ENCODE data around the gene SBDS. TPM values are rescaled to one million over a fixed set of nuclear protein-coding genes. Genes with fewer than 3 reads are reported as not detected.
"Not testable (repeated sequence)": the region's sequence is repeated elsewhere in the genome, so short reads cannot be mapped to it uniquely, and the experiment has no call there.

Gene SBDS
- total RNA-seq, 4 donors from 2014 or later, result 62.3 to 111 (median 70.7) TPM

DNA sequence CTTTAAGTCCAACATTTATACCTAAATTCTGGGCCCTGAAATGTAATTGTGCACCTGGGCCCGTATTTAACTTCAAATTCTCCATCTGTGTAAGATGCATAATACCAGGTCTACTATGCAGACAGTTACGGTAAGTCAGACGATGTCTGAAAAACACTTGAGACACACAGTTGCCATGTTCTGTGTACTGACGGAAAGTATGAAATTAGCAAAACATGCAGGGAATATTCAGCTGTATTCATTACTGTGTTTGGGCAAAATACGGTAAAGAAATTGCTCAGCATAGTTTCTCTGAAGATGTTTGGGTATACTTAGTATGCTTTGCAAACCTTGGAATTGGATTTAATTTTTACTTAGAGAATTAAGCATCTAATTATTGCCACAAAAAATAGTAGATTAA lies 17.1 kb downstream of the SBDS start:
- H3K4me1 ChIP-seq, H3K27ac ChIP-seq, DNase-seq, H3K36me3 ChIP-seq, H3K27me3 ChIP-seq, H3K4me3 ChIP-seq: not testable (repeated sequence)
- peaks cover 0 to 14% (median 3%) of the 10 kb centered on the region in 4 donors for H3K9me3 ChIP-seq

DNA sequence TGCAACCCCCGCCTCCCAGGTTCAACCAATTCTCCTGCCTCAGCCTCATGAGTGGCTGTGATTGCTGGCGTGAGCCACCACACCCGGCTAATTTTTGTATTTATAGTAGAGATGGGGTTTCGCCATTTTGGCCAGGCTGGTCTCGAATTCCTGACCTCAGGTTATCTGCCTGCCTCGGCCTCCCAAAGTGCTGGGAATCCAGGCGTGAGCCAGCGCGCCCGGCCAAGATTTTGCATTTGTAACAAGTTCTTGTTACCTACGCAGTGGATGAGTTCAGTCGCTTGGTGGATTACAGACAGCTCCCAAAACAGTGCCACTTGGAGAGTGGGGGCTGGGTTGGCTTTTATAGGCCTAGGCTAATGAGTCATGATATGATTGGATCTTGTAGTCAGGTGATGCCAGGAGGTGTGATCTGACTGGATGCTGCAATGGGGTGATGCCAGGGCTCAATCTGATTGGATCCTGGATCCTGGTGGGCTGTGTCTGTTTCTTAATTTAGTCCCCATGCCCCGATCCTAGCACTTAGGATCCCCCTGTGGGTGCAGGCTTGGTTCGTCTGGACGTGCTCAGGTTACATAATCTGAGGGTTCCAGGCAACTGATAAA lies 20.3 kb downstream of the SBDS start:
- H3K4me1 ChIP-seq, result peaks cover 0 to 5% (median 0%) of the 10 kb centered on the region in 4 donors
- no peak overlapping the region for H3K27ac ChIP-seq
- TF ChIP-seq, protein P1, sequence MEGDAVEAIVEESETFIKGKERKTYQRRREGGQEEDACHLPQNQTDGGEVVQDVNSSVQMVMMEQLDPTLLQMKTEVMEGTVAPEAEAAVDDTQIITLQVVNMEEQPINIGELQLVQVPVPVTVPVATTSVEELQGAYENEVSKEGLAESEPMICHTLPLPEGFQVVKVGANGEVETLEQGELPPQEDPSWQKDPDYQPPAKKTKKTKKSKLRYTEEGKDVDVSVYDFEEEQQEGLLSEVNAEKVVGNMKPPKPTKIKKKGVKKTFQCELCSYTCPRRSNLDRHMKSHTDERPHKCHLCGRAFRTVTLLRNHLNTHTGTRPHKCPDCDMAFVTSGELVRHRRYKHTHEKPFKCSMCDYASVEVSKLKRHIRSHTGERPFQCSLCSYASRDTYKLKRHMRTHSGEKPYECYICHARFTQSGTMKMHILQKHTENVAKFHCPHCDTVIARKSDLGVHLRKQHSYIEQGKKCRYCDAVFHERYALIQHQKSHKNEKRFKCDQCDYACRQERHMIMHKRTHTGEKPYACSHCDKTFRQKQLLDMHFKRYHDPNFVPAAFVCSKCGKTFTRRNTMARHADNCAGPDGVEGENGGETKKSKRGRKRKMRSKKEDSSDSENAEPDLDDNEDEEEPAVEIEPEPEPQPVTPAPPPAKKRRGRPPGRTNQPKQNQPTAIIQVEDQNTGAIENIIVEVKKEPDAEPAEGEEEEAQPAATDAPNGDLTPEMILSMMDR (IDR thresholded peaks at IDR 0.05), result no peak
- no peak for TF ChIP-seq POLR2A (IDR thresholded peaks at IDR 0.05)
- peak in 1 of 3 donors; percentile 26 for DNase-seq
- no peaks in the 10 kb centered on the region for H3K27me3 ChIP-seq
- no peaks in the 10 kb centered on the region for H3K36me3 ChIP-seq
- no peak overlapping the region for H3K4me3 ChIP-seq
- peaks cover 0 to 4% (median 2%) of the 10 kb centered on the region in 4 donors for H3K9me3 ChIP-seq

DNA sequence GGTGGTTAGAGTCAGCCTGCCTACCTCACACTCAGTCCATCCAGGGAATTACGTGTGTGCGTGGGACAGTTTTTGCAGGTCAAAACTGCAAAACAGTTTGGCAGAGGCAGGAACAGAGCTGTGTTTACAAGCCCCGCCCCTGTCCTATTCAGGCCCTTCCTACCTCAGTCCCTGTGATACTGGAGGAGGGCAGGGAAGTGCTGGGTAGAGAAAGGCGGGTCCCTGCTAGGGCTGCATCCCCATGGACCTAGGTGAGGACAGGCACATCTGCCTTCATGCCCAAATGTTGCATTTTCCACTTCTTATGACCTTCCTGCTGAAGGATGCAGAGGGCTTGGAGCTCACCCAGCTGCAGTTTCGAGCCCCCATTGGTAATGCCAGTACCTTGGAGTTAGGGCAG lies 25.1 kb downstream of the SBDS start:
- DNase-seq, result peak in 2 of 3 donors; percentile 41 to 43
- peaks cover 0 to 5% (median 0%) of the 10 kb centered on the region in 4 donors for H3K4me1 ChIP-seq
- TF ChIP-seq, protein P1 (IDR thresholded peaks at IDR 0.05), result no peak
- TF ChIP-seq POLR2A (IDR thresholded peaks at IDR 0.05), result no peak
- no peaks in the 10 kb centered on the region for H3K36me3 ChIP-seq
- no peaks in the 10 kb centered on the region for H3K9me3 ChIP-seq
- H3K27ac ChIP-seq, result no peak overlapping the region
- H3K27me3 ChIP-seq, result no peaks in the 10 kb centered on the region
- H3K4me3 ChIP-seq, result no peak overlapping the region

DNA sequence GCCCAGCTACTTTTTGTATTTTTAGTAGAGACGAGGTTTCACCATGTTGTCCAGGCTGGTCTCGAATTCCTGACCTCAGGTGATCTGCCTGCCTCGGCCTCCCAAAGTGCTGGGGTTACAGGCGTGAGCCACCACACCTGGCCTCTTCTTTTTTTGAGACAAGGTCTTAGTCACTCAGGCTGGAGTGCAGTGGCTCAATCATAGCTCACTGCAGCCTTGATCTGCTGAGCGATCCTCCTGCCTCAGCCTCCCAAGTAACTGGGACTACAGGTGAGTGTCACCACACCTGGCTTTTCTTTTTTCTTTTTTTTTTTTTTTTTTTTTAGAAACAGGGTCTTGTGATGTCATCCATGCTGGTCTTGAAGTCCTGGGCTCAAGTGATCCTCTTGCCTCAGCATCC lies 26.4 kb downstream of the SBDS start:
- DNase-seq, result peak in 2 of 3 donors; percentile 3 to 15
- H3K27ac ChIP-seq, result not testable (repeated sequence)

DNA sequence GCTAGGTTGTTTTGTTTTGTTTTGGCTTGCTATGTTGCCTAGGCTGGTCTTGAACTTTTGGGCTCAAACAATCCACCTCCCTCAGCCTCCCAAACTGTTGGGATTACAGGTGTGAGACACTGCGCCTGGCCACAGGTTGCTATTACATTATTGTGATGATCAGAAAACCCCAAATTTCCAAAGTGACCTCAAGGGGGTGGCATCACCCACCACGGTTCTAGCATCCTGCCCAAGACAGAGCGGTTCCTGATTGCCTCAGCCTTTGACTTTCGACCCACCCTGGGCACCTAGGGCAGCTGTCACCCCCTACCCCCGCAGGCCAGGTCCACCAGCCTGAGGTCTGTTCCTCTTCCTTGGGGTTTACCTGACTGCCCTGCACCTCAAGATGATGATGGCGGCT lies 28.4 kb downstream of the SBDS start:
- H3K4me3 ChIP-seq, result no peak overlapping the region
- peaks cover 0 to 5% (median 0%) of the 10 kb centered on the region in 4 donors for H3K4me1 ChIP-seq
- peak in 1 of 3 donors; percentile 27 for DNase-seq
- no peaks in the 10 kb centered on the region for H3K27me3 ChIP-seq
- no peaks in the 10 kb centered on the region for H3K36me3 ChIP-seq
- no peaks in the 10 kb centered on the region for H3K9me3 ChIP-seq
- no peak overlapping the region for H3K27ac ChIP-seq
- TF ChIP-seq POLR2A (IDR thresholded peaks at IDR 0.05), result no peak
- TF ChIP-seq, protein P1 (IDR thresholded peaks at IDR 0.05), result no peak

More for the DNA sequence above, 26.4 kb downstream of the SBDS start:
- not testable (repeated sequence) for H3K27me3 ChIP-seq, H3K36me3 ChIP-seq, H3K9me3 ChIP-seq, H3K4me1 ChIP-seq, H3K4me3 ChIP-seq

DNA sequence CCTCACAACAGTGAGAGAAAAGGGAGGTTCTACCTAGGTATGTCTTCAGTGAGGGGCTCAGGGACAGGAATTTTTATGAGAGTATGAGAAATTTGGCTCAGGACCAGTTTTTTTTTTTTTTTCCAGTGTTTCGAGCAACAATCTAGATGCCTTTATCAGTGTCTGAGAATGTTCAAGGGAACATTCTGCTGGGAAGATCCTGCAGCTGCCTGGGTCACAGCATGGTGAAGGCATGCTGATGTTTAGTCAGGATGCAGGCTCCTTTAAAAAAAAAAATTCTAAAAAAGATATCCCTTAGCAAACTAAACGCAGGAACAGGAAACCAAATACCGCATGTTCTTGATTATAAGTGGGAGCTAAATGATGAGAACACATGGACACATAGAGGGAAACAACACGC lies 31.0 kb downstream of the SBDS start:
- no peak overlapping the region for H3K4me3 ChIP-seq
- TF ChIP-seq POLR2A (IDR thresholded peaks at IDR 0.05), result no peak
- TF ChIP-seq, protein P1 (IDR thresholded peaks at IDR 0.05), result no peak
- no peaks in the 10 kb centered on the region for H3K27me3 ChIP-seq
- no peak for DNase-seq
- H3K4me1 ChIP-seq, result no peaks in the 10 kb centered on the region
- H3K27ac ChIP-seq, result no peak overlapping the region
- no peaks in the 10 kb centered on the region for H3K9me3 ChIP-seq
- H3K36me3 ChIP-seq, result peaks cover 0 to 9% (median 0%) of the 10 kb centered on the region in 3 donors

DNA sequence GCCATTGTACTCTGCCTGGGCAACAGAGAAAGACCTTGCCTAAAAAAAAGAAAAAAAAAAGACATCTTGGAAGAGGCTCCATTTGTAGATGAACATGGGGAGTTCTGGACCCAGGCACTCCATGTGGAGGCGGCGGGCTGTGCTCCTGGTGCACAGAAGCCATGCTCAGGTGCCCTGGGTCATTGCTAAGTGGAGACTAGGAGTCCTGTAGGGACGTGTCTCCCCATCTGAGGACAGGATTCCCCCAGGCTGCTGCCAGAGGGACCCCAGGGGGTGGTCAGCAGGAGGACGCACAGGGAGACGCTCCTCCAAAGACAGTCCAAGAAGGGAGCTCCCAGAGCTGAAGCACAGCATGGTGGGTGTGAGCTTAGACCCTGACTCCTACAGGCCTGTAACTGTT lies 34.3 kb downstream of the SBDS start:
- H3K4me3 ChIP-seq, result no peak overlapping the region
- no peak overlapping the region for H3K27ac ChIP-seq
- no peaks in the 10 kb centered on the region for H3K9me3 ChIP-seq
- peaks cover 0 to 32% (median 0%) of the 10 kb centered on the region in 3 donors for H3K36me3 ChIP-seq
- H3K4me1 ChIP-seq, result no peaks in the 10 kb centered on the region
- no peak for DNase-seq
- H3K27me3 ChIP-seq, result no peaks in the 10 kb centered on the region
- no peak for TF ChIP-seq POLR2A (IDR thresholded peaks at IDR 0.05)
- TF ChIP-seq, protein P1 (IDR thresholded peaks at IDR 0.05), result no peak
